GM23338 (cell line): ENCODE data around the gene RNF4.

ENCODE experiments used
- CREB1 ChIP-seq: fragments of 250-450 bp; sonication (Bioruptor Pico); IDR thresholded peaks from 2 replicates; pipeline ENCODE4 v1.5.0; 2020; ENCODE audit warnings: low read depth, mild to moderate bottlenecking, moderate library complexity
- EZH2 ChIP-seq: fragments of 200-600 bp; sonication (generic); IDR thresholded peaks from one replicate; pipeline ENCODE4 v1.8.0; 2017; ENCODE audit warnings: antibody characterized with exemption, mild to moderate bottlenecking, low read depth; ENCODE audit not compliant: unreplicated experiment
- EZH2phosphoT487 ChIP-seq: fragments of 200-600 bp; sonication (generic); IDR thresholded peaks from one replicate; pipeline ENCODE4 v1.8.1; 2018; ENCODE audit warnings: antibody characterized with exemption; ENCODE audit not compliant: unreplicated experiment
- JUNB ChIP-seq: IDR thresholded peaks from one replicate; pipeline ENCODE4 v1.6.1; 2016; ENCODE audit warnings: antibody characterized with exemption; ENCODE audit not compliant: unreplicated experiment
- NANOG ChIP-seq: IDR thresholded peaks from 2 replicates; pipeline ENCODE4 v1.6.1; 2016; ENCODE audit warnings: antibody characterized with exemption, borderline replicate concordance
- POLR2AphosphoS5 ChIP-seq: IDR thresholded peaks from 2 replicates; pipeline ENCODE4 v1.6.1; 2016; ENCODE audit warnings: antibody characterized with exemption, low read depth
- STAT1 ChIP-seq: IDR thresholded peaks from one replicate; pipeline ENCODE4 v1.6.1; 2016; ENCODE audit warnings: antibody characterized with exemption; ENCODE audit not compliant: unreplicated experiment
- ZNF114 ChIP-seq: fragments of 250-450 bp; sonication (Bioruptor Pico); IDR thresholded peaks from 2 replicates; pipeline ENCODE4 v1.5.0; 2020; ENCODE audit warnings: mild to moderate bottlenecking, moderate library complexity
- ZNF331 ChIP-seq: fragments of 250-450 bp; sonication (Bioruptor Pico); IDR thresholded peaks from 2 replicates; pipeline ENCODE4 v1.5.0; 2020; ENCODE audit warnings: low read depth, mild to moderate bottlenecking, moderate library complexity
- TF ChIP-seq, protein P1 (sequence below), 2 experiments: fragments of 200-600 bp in 1 of 2; sonication (generic) in 1 of 2; conservative IDR thresholded peaks; 2 replicates each; pipeline versions ENCODE4 v1.5.1 to v1.6.1; 2016 to 2017; ENCODE audit warnings: antibody characterized with exemption in 2 of 2, low read depth in 2 of 2, mild to moderate bottlenecking in 2 of 2, moderate library complexity in 1 of 2
- TF ChIP-seq, protein P2 (sequence below): IDR thresholded peaks from one replicate; pipeline ENCODE4 v1.6.1; 2018; ENCODE audit warnings: antibody characterized with exemption; ENCODE audit not compliant: unreplicated experiment
- TF ChIP-seq, protein P3 (sequence below): IDR thresholded peaks from 2 replicates; pipeline ENCODE4 v1.6.1; 2016; ENCODE audit warnings: antibody characterized with exemption

DNA sequence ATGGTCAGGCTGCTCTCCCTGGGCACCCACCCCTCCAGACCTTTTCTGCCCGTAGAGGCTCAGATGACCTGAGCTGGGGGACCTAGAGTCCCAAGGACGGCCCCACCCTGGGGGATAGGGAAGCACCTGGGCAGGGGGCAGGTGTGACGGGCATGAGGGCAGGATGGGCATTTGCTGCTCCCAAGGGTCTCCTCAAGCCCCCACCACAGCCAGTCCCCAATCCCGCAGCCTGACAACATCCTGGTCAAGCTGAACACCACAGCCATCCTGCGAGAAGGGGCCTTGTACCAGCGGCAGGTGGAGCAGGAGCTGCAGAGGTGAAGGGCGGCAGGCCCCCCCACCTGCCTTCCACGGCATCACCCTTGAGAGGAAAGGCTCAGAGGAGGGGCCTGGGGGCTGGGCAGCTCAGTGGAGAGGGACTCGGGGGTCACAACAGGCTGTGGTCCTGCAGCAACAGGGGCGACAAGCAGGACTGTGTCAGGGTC lies 17.8 kb upstream of the RNF4 start:
- TF ChIP-seq EZH2 (no peak), EZH2phosphoT487 (no peak), CREB1 (CRISPR knock-in tag) (no peak), POLR2AphosphoS5 (no peak), STAT1 (no peak), ZNF331 (no peak), ZNF114 (CRISPR knock-in tag) (no peak), JUNB (no peak), NANOG (no peak)
- TF ChIP-seq, protein P1, sequence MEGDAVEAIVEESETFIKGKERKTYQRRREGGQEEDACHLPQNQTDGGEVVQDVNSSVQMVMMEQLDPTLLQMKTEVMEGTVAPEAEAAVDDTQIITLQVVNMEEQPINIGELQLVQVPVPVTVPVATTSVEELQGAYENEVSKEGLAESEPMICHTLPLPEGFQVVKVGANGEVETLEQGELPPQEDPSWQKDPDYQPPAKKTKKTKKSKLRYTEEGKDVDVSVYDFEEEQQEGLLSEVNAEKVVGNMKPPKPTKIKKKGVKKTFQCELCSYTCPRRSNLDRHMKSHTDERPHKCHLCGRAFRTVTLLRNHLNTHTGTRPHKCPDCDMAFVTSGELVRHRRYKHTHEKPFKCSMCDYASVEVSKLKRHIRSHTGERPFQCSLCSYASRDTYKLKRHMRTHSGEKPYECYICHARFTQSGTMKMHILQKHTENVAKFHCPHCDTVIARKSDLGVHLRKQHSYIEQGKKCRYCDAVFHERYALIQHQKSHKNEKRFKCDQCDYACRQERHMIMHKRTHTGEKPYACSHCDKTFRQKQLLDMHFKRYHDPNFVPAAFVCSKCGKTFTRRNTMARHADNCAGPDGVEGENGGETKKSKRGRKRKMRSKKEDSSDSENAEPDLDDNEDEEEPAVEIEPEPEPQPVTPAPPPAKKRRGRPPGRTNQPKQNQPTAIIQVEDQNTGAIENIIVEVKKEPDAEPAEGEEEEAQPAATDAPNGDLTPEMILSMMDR (conservative IDR thresholded peaks at IDR 0.05; ENCODE audit: low read depth in 2 of 2) = no peak
- TF ChIP-seq, protein P2, sequence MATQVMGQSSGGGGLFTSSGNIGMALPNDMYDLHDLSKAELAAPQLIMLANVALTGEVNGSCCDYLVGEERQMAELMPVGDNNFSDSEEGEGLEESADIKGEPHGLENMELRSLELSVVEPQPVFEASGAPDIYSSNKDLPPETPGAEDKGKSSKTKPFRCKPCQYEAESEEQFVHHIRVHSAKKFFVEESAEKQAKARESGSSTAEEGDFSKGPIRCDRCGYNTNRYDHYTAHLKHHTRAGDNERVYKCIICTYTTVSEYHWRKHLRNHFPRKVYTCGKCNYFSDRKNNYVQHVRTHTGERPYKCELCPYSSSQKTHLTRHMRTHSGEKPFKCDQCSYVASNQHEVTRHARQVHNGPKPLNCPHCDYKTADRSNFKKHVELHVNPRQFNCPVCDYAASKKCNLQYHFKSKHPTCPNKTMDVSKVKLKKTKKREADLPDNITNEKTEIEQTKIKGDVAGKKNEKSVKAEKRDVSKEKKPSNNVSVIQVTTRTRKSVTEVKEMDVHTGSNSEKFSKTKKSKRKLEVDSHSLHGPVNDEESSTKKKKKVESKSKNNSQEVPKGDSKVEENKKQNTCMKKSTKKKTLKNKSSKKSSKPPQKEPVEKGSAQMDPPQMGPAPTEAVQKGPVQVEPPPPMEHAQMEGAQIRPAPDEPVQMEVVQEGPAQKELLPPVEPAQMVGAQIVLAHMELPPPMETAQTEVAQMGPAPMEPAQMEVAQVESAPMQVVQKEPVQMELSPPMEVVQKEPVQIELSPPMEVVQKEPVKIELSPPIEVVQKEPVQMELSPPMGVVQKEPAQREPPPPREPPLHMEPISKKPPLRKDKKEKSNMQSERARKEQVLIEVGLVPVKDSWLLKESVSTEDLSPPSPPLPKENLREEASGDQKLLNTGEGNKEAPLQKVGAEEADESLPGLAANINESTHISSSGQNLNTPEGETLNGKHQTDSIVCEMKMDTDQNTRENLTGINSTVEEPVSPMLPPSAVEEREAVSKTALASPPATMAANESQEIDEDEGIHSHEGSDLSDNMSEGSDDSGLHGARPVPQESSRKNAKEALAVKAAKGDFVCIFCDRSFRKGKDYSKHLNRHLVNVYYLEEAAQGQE = no peak
- TF ChIP-seq, protein P3, sequence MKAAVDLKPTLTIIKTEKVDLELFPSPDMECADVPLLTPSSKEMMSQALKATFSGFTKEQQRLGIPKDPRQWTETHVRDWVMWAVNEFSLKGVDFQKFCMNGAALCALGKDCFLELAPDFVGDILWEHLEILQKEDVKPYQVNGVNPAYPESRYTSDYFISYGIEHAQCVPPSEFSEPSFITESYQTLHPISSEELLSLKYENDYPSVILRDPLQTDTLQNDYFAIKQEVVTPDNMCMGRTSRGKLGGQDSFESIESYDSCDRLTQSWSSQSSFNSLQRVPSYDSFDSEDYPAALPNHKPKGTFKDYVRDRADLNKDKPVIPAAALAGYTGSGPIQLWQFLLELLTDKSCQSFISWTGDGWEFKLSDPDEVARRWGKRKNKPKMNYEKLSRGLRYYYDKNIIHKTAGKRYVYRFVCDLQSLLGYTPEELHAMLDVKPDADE = no peak
